Stimulated activated CD4-positive, alpha-beta T cell treated with anti-CD3 and anti-CD28 coated beads, Interleukin-4, amount 100 ng/mL, for 48 hours (primary cell): Measurements from ENCODE around the gene ZBTB39.
A peak's percentile ranks its signal among the peaks of the same experiment; 100 is the strongest.
"Not testable (repeated sequence)": the region's sequence is repeated elsewhere in the genome, so short reads cannot be mapped to it uniquely, and the experiment has no call there.

Experiments used
- DNase-seq, 2 donors: peaks; one replicate each; pipeline ENCODE4 v3.0.0-alpha.2; 2020; ENCODE audit warnings: low read depth in 2 of 2

Gene ZBTB39, protein sequence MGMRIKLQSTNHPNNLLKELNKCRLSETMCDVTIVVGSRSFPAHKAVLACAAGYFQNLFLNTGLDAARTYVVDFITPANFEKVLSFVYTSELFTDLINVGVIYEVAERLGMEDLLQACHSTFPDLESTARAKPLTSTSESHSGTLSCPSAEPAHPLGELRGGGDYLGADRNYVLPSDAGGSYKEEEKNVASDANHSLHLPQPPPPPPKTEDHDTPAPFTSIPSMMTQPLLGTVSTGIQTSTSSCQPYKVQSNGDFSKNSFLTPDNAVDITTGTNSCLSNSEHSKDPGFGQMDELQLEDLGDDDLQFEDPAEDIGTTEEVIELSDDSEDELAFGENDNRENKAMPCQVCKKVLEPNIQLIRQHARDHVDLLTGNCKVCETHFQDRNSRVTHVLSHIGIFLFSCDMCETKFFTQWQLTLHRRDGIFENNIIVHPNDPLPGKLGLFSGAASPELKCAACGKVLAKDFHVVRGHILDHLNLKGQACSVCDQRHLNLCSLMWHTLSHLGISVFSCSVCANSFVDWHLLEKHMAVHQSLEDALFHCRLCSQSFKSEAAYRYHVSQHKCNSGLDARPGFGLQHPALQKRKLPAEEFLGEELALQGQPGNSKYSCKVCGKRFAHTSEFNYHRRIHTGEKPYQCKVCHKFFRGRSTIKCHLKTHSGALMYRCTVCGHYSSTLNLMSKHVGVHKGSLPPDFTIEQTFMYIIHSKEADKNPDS

DNA sequence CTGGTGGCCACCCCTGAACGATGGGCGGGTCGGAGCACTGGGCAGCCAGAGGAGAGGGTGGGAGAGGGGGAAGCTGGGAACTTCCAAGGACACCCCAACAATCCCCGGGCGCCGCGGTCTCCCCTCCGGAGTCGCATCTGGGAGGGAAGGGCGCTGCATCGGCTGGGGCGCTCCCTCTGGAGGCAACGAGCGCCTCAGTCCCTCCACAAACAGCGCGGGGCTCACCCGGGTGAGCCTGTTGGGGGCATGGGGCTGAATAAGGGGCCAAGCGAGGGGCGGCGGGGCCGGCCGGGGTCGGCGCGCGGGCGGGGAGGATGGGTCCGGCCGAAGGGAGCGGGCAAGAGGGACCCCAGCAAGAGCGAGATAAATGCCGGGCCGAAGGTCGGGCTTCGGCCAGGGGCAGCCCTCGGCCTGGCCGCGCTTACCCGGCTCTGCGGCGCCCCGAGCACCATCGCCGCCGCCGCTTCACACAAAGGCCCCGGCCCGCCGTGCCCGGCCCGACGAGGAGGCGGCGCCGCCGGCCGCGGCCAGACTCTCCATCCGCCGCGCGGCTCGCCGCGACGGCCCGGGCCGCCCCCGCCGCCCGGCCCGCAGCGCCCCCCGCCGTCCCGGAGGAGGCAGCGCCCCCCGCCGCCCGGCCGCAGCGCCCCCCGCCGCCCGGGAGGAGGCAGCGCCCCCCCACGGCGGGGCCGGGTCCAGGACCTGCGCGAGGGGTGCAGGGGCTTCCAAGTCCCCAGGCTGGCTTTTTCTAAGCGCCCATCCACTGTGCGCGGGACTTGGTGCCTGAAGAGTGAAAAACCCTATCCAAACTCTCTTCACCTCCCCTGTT, at the start of gene ZBTB39:
Gene ZBTB39, minus strand, starts transcription at position 567 of the 829 bp plus-strand sequence. CDS start 1,629 bp downstream, outside the sequence.
- peak; percentile 46 to 54 for DNase-seq

DNA sequence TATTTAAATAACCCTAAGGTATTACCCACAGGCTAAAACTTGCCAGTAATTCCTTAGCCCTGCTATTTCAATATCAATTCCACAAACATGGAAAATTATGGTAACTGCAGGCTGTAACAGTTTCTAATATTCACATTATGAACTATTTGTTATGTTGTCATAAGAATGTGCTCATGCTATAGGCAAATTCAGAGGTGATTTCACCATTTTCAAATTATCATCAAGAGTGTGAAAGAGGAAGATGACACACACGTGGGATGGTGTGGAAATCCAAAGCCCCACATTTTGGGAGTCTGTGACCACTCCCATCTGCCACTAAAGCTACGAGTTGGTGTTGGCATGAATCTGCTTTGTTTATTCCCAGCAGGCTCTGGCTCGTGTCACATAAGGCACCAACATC, 49.5 kb upstream of the ZBTB39 start:
- DNase-seq: no peak

DNA sequence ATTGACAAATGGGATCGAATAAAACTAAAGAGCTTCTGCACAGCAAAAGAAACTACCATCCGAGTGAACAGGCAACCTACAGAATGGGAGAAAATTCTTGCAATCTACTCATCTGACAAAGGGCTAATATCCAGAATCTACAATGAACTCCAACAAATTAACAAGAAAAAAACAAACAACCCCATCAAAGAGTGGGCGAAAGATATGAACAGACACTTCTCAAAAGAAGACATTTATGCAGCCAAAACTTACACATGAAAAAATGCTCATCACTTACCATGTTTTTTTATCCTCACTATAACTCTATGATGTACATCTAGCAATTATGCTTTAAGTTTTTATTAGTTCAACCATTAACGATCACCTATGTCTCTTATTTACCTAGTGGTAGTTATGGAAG, 47.6 kb upstream of the ZBTB39 start:
- DNase-seq: not testable (repeated sequence)

- not testable (repeated sequence) for DNase-seq
Observed at GRCh38 chr12:57053146-57053545, 46.8 kb upstream of the ZBTB39 start.

GRCh38 chr12:57051011-57051410, 44.7 kb upstream of the ZBTB39 start:
- no peak for DNase-seq

GRCh38 chr12:57049890-57050289, 43.5 kb upstream of the ZBTB39 start, which contains the start of gene MYO1A:
Gene MYO1A (minus strand): TSS chr12:57050129. CDS start chr12:57048323, 1,806 bp downstream.
- no peak for DNase-seq

- DNase-seq: no peak
Observed at GRCh38 chr12:57049119-57049446, 42.7 kb upstream of the ZBTB39 start.

- no peak for DNase-seq
Observed at GRCh38 chr12:57048423-57049118, 42.2 kb upstream of the ZBTB39 start.

- no peak for DNase-seq
Observed at GRCh38 chr12:57047981-57048380, 41.6 kb upstream of the ZBTB39 start.

- peak; percentile 30 to 50 for DNase-seq
Observed at GRCh38 chr12:57046947-57047890, 40.9 kb upstream of the ZBTB39 start.

DNA sequence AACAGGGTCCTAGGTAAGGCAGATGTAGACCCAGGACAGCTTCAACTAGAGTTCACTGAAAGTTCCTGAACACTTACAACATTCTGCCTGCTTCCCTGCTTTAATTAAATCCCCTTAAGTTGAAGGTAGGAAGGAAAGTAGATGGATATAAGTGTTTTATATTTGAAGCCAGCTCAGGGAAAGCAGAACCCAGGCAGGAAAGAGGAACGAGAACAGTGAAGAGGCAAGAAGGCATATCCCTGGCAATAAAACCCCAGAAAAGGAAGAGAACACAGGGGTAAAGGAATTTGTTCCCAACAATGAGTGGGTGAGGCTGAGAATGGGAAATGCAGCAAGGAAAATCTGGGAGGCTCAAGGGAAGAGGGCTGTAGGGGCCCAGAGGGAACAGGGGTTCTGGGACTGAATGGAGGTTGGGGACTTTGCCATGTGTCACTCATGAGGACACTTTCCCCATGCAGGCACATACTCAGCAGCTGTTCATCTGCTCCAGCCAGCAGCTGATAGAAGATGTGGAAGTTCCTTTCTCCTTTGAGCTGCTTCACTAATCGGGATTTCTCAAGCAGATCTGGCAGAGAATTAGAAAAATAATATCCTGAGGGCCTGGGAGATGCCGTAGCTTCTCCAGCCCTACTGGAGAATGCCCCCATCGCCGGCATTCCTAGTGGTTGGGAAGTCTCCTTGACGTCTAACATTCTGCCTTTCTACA, 39.9 kb upstream of the ZBTB39 start:
- DNase-seq: no peak

- no peak for DNase-seq
Observed at GRCh38 chr12:57044889-57045288, 38.5 kb upstream of the ZBTB39 start.

- no peak for DNase-seq
Observed at GRCh38 chr12:57044468-57044867, 38.1 kb upstream of the ZBTB39 start.

DNA sequence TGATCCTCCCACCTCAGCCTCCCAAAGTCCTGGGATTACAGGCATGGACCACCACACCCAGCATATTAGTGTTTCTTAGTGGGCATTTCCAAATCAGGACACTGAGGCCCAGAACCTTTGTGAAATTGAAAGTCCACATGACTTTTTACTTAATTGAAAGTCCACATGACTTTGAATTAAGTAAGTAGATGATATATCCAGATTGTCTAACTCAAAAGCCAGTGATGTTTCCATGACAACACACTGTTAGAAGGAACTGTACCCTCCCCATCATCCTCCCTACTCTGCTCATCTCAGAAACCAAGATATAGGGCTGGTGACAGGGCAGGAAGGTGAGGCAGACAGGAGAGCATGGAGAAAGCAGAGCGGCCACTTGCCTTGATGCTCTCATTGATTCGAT, 36.3 kb upstream of the ZBTB39 start:
- no peak for DNase-seq

- no peak for DNase-seq
Observed at GRCh38 chr12:57040750-57041149, 34.4 kb upstream of the ZBTB39 start.

GRCh38 chr12:57040211-57040610, 33.9 kb upstream of the ZBTB39 start:
- DNase-seq: no peak

DNA sequence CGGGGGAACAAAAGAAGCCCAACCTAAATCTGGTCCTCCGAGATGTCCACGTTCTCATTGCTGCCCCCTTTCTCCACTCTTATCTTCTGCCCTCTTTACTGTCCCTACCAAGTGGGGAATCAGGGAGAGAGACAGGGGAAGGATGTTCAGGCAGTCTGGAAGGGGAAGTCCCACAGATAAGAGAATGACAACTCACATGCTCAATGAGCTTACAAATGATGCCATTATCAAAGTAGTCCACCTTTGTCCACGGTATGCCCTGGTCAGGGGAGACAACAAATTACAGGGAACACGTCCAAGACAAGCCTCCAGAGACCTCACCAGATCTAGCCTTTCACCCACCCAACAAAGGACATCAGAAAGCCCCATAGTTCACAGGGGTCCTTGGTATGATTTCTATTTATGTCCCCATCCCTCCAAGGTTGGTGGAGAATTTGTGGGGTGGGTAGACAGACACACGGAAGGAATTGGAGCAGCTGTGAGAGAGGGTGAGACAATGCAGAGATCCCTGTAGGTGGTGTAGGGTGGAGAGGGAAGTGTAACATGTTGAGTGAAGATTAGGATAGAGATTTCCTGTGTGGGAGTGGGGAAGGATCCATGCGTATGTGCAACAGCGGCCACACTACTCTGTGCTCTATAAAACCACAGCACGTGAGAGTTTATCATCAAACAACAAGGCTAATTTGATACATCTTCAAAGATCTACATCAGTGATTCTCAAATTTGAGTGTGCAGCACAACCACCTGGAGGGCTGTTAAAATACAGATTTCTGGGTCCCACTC, 32.9 kb upstream of the ZBTB39 start:
- no peak for DNase-seq

DNA sequence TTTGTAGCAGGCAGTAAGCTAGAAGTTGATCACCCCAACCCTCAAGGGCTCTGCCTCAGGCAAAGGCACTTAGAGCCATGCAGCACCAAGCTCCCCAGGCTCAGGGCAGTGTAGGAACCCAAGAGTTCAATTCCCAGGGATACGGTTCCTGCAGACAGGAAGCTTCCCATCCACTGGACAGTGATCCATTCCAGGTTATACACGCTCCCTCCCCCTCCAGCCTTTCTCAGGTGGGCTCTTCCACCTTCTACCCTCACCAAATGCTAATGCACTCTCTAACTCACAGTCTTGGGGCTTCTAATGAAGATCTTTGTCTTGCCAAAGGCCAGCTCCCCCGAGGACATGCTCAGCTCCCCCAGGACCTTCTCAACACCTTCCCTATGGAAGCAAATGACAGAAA, 30.9 kb upstream of the ZBTB39 start:
- DNase-seq: no peak

GRCh38 chr12:57033431-57033830, 27.1 kb upstream of the ZBTB39 start:
- DNase-seq: no peak
